GM18519 (cell line): ENCODE data around the gene NTRK1.

Source experiments
- ATAC-seq: cut with Tn5 transposase; IDR thresholded peaks from one replicate; pipeline ENCODE4 v1.9.1; 2021; ENCODE audit warnings: mild to moderate bottlenecking, moderate library complexity; ENCODE audit not compliant: unreplicated experiment, low FRiP score

Gene NTRK1

GRCh38 chr1:156929596-156930238 lies 69.1 kb downstream of the NTRK1 start:
- no peak for ATAC-seq

- ATAC-seq: no peak
Measured at GRCh38 chr1:156930483-156930882, 69.8 kb downstream of the NTRK1 start.
